Effector memory CD8-positive, alpha-beta T cell (primary cell): ENCODE data around the gene PRAF2.
A peak's percentile ranks its signal among the peaks of the same experiment; 100 is the strongest.

Experiments used
- ATAC-seq: fragments of 150-1000 bp; cut with Tn5 transposase; replicated peaks from 2 replicates; pipeline ENCODE4 v1.10.0; 2021; ENCODE audit warnings: mild to moderate bottlenecking, moderate library complexity
- DNase-seq, 3 experiments: peaks; one replicate each; pipeline ENCODE4 v3.0.0; 2021
- H3K27ac Mint-ChIP-seq, 2 donors: one replicate each; pipeline ENCODE4 v1.8.0; 2022; ENCODE audit warnings: mild to moderate bottlenecking in 2 of 2, mixed read lengths in 2 of 2, moderate library complexity in 2 of 2
- H3K27me3 Mint-ChIP-seq, 2 donors: one replicate each; pipeline ENCODE4 v1.8.0; 2022; ENCODE audit warnings: mixed read lengths in 2 of 2
- H3K36me3 Mint-ChIP-seq: one replicate; pipeline ENCODE4 v1.8.0; 2022; ENCODE audit warnings: mild to moderate bottlenecking, moderate library complexity, mixed read lengths; ENCODE audit not compliant: insufficient read depth
- H3K4me1 Mint-ChIP-seq, 2 donors: one replicate each; pipeline ENCODE4 v1.8.0; 2022; ENCODE audit warnings: low read depth in 2 of 2, mixed read lengths in 2 of 2
- H3K4me3 Mint-ChIP-seq, 2 donors: one replicate each; pipeline ENCODE4 v1.8.0; 2022; ENCODE audit warnings: mild to moderate bottlenecking in 2 of 2, mixed read lengths in 2 of 2, moderate library complexity in 2 of 2
- H3K9me3 Mint-ChIP-seq, 2 donors: one replicate each; pipeline ENCODE4 v1.8.0; 2022; ENCODE audit warnings: mixed read lengths in 2 of 2

Gene PRAF2

DNA sequence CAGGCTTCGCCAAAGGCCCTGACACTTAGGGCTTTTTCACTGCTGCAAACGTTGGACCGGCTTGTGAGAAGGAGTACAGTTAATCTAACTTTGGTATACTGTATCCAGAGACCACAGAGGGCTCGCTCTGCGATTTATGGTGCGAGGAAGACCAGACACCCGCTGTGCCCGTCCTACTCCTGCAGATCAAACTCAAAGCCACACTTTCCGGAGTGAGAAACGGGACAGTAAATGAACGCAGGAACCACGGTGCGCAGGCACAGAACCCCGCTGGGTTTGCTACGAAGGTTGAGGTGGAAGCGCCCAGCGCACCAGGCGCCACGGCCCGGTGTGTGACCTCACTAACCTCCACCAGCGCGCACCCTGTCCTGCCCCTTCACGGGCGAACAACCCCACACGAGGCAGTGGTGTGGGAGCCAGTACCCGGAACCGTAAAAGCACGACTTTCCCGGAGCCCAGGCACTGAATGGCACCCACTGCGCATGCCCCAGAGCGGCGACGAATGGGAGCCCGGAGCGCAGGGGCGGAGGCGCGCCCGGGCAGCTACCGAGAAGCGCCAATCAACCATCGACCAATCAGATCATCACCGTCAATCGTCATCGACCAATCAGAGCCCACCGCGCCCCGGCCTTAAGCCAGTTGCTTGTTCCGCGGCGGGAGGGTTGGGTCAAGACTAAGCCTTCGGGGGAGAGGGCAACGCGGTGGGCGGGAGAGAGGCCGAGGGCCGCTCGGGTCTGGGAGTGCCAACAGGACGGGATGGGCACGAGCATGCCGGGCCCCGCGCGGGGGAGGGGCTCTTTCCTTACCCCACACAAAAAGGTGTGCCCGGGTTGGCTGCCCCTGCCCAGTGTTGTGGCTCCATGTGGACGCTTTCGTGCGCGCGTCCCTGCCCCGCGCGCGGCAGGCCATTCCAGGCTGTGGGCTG lies 27.2 kb upstream of the PRAF2 start:
- peak; percentile 88 for ATAC-seq
- no peaks in the 10 kb centered on the region for H3K27me3 Mint-ChIP-seq
- DNase-seq, result peak; percentile 78 to 83 (median 83)
- H3K36me3 Mint-ChIP-seq, result peaks cover 29% of the 10 kb centered on the region
- no peaks in the 10 kb centered on the region for H3K9me3 Mint-ChIP-seq
- peak overlapping the region; percentile 84 to 87 for H3K27ac Mint-ChIP-seq
- H3K4me1 Mint-ChIP-seq, result peaks cover 0 to 7% of the 10 kb centered on the region in 2 donors
- peak overlapping the region; percentile 77 to 80 for H3K4me3 Mint-ChIP-seq

DNA sequence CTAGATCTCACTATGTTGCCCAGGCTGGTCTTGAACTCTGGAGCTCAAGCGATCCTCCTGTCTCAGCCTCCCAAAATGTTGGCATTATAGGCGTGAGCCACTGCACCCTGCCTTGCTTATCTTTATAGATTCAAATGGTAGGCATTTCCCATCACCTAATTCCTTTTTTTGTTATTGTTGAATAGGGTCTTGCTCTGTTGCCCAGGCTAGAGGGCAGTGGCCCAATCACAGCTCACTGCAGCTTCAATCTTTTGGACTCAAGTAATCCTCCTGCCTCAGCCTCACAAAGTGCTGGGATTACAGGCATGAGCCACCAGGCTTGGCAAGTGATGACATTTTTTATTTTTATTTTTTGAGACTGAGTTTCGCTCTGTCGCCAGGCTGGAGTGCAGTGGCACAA lies 22.6 kb upstream of the PRAF2 start:
- Mint-ChIP-seq H3K27ac (no peak overlapping the region), H3K36me3 (peaks cover 18% of the 10 kb centered on the region), H3K27me3 (no peaks in the 10 kb centered on the region), H3K9me3 (no peaks in the 10 kb centered on the region), H3K4me3 (no peak overlapping the region), H3K4me1 (peaks cover 0 to 5% of the 10 kb centered on the region in 2 donors)
- DNase-seq (no peak), ATAC-seq (no peak)

DNA sequence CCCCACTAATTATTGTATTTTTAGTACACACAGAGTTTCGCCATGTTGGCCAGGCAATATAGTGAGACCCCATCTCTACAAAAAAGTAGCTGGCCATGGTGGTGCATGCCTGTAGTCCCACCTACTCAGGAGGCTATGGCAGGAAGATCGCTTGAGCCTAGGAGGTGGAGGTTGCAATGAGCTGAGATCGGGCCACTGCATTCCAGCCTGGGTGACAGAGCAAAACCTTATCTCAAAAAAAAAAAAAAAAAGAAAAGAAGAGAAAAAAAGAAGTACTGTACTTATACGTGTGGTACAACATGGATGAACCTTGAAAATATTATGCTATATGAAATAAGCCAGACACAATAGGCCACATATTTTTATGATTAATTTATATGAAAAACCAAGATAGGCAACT lies 15.8 kb upstream of the PRAF2 start:
- no peak overlapping the region for H3K27ac Mint-ChIP-seq
- no peaks in the 10 kb centered on the region for H3K4me1 Mint-ChIP-seq
- H3K9me3 Mint-ChIP-seq, result no peaks in the 10 kb centered on the region
- no peaks in the 10 kb centered on the region for H3K27me3 Mint-ChIP-seq
- no peak overlapping the region for H3K4me3 Mint-ChIP-seq
- no peak for ATAC-seq
- H3K36me3 Mint-ChIP-seq, result no peaks in the 10 kb centered on the region
- DNase-seq, result no peak

DNA sequence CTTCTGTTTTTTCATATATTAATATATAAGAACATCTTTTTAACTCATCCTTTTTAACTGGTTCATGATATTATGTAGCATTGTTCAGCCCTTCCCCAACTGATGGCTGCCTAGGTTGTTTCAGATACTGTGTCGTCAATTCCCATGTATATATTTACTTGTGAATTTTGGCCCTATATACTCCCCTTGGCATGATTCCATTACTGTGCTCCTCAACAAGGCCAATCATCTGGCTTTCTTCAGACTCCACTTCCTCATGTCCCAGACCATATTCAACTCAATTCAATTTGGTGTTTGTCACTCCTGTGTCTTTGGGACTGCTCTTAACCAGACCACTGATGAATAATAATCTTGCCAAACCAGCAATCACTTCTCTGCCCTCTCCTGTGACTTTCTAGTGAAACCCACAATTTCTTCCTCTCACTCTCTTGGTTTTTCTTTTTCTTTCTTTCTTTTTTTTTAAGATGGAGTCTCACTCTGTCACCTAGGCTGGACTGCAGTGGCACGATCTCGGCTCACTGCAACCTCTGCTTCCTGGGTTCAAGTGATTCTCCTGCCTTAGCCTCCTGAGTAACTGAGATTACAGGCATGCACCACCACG lies 8.6 kb upstream of the PRAF2 start:
- Mint-ChIP-seq H3K9me3 (no peaks in the 10 kb centered on the region), H3K36me3 (peaks cover 19% of the 10 kb centered on the region), H3K27ac (no peak overlapping the region), H3K4me1 (peaks cover 10 to 13% of the 10 kb centered on the region in 2 donors), H3K4me3 (no peak overlapping the region), H3K27me3 (no peaks in the 10 kb centered on the region)
- ATAC-seq, result no peak
- DNase-seq, result no peak

DNA sequence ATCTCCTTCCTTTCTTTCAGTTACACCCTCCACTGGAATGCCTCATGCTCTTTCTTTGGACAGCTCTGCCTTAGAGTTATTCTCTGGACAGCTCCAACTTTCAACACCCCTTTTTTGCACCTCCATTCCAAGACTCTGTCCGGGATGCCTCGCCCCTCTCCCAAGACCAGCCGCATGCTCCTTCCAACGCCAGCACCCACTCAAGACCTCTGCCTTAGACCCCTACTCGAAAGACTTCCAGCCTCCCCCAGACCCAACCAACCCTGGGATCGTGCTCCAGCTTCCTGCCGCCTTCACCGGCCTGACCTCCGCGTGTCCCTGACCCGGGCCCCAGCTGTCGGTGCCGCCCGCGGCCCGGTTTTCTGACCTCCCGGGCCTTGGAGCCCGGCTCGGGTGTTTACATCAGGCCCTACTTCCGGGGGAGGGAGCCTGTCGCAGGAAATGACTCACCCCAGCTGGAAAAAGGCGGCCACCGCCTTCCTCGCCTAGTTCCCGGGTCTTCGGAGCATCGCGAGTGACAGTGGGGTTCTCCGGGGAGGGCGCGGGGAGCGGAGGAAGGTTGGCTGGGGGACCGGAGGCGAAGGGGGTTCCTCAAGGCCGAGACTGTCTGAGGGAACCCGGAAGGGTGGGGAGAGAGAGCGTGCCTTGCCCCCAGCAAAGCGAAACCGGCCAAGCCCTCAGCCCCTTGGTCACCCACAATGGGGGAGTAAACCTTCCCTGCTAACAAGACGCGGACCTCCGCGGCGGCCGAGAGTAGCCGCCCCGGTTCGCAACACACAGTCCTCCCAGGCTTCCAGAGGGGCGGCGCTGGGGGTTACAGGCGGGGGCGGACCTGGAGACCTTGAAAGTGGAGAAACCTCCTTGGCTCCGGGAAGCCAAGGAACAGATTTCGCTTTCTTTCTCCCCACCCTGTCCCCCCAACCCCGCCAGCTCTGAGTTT lies 6.0 kb upstream of the PRAF2 start, which contains the start of gene WDR45:
Gene WDR45 (minus strand): TSS at position 399 of the 940 bp plus-strand sequence. CDS start 1,792 bp downstream, outside the sequence.
- H3K27me3 Mint-ChIP-seq, result no peaks in the 10 kb centered on the region
- peaks cover 26% of the 10 kb centered on the region for H3K36me3 Mint-ChIP-seq
- peak; percentile 83 for ATAC-seq
- peak; percentile 51 to 64 (median 60) for DNase-seq
- peak within 1 kb of the TSS; percentile 87 to 90 for H3K4me3 Mint-ChIP-seq
- H3K4me1 Mint-ChIP-seq, result peaks cover 10 to 13% of the 10 kb centered on the region in 2 donors
- H3K27ac Mint-ChIP-seq, result peak within 1 kb of the TSS; percentile 97 to 98
- no peaks in the 10 kb centered on the region for H3K9me3 Mint-ChIP-seq

DNA sequence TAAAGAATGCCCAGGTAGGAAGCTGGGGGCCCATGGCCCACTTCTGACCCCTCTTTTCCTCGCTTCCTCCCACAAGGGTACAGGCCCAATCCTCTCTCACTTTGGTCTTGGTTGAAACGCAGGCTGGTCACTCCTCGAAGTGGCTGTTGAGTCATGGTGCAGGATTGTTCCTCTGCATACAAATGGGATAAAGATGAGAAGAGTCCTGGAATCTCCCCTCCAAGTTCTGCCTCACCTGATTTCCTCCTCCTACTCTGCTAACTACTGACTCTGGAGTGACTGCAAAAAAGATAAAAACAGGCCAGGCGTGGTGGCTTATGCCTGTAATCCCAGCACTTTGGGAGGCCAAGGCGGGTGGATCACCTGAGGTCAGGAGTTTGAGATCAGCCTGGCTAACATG lies 4.1 kb upstream of the PRAF2 start:
- H3K4me3 Mint-ChIP-seq, result no peak overlapping the region
- DNase-seq (no peak), ATAC-seq (no peak)
- peaks cover 20% of the 10 kb centered on the region in 2 donors for H3K4me1 Mint-ChIP-seq
- no peaks in the 10 kb centered on the region for H3K27me3 Mint-ChIP-seq
- H3K9me3 Mint-ChIP-seq, result no peaks in the 10 kb centered on the region
- H3K36me3 Mint-ChIP-seq, result peaks cover 35% of the 10 kb centered on the region
- peak overlapping the region in 1 of 2 donors; percentile 98 for H3K27ac Mint-ChIP-seq

DNA sequence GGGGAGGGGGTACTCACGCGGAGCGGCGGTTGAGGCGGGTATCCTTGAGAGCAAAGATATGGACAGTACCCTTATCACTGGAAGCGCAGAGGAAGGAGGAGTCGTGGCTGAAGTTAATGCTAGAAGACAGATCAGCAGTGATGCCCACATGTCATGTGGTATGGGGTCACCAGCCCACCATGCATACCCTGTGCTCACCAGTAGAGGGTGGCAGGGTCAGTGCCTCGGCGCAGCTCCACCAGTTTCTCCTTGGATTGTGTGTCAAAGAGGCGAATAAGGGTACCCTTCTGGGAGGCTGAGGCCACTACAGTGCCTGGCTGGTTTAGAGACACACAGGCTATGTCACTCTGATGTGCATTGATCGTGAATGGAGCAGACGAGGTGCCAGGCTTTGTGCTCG lies 1.5 kb upstream of the PRAF2 start:
- Mint-ChIP-seq H3K36me3 (peaks cover 35% of the 10 kb centered on the region), H3K4me3 (no peak overlapping the region), H3K27me3 (no peaks in the 10 kb centered on the region), H3K27ac (peak overlapping the region; percentile 12 to 31), H3K9me3 (no peaks in the 10 kb centered on the region), H3K4me1 (peaks cover 22 to 26% of the 10 kb centered on the region in 2 donors)
- ATAC-seq (no peak), DNase-seq (no peak)

DNA sequence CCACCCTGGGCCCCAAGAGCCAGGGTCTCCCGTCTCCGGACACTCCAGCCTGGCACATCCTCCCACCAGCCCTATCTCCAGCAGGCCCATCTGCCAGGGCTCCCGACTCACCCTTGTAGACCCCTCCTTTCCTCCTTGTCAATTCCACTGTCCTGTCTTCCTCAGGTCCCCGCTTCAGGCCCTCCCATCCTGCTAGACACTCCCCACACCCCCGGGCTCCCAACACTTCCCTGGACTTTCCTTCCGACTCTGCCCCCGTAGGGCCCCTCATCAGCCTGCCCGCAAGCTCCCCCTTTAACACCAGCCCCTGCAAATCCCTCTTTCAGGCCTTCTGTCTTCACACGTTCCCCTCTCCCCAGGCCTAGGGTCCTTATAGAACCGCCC lies 1.1 kb downstream of the PRAF2 start:
- DNase-seq (no peak), ATAC-seq (no peak)
- peaks cover 20% of the 10 kb centered on the region for H3K36me3 Mint-ChIP-seq
- peak overlapping the region; percentile 93 to 98 for H3K27ac Mint-ChIP-seq
- H3K27me3 Mint-ChIP-seq, result no peaks in the 10 kb centered on the region
- H3K9me3 Mint-ChIP-seq, result no peaks in the 10 kb centered on the region
- peak overlapping the region; percentile 85 to 89 for H3K4me3 Mint-ChIP-seq
- H3K4me1 Mint-ChIP-seq, result peaks cover 8 to 16% of the 10 kb centered on the region in 2 donors

DNA sequence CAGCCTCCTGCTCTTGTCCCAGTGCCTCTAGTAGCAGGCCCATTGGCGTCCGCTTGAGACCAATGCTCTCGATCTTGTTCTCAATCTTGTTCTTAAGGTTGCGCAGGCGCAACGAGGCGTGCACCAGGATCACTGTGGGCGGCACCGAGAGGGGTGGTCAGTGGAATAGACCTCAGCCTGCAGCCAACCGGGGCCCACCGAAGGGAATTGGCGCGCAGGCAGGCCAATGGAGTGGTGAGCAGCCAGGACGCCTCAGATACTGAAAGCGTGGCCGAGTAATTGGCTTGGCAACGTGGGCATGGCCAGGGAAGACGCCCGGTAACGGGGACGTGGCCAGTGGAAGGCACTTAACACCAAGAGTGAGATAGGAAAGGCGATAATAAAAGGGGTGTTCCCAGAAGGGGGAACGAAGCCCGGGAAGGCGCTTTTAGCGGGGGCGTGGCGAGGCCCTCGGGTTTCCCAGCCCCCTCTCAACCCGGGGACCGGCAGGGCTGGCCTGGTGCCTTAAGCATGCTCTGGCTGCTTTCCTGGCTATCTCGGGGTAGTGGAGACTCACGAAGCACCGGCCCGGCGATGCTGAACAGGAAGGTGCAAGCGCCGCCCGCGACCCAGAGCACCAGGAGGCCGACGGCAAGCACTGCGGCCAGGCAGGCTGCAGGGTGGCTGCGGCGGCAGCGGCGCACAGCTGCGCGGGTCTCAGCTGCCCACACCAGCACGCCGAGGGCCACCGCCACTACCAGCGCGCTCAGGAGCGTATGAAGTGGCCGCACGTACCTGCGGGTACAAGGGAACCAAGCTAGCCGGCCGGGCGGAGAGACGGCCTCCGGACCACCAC lies 1.7 kb downstream of the PRAF2 start:
- Mint-ChIP-seq H3K9me3 (no peaks in the 10 kb centered on the region), H3K27me3 (no peaks in the 10 kb centered on the region), H3K4me1 (peaks cover 8 to 16% of the 10 kb centered on the region in 2 donors), H3K4me3 (peak overlapping the region; percentile 85 to 89), H3K36me3 (peaks cover 21% of the 10 kb centered on the region), H3K27ac (peak overlapping the region; percentile 93 to 98)
- no peak for DNase-seq
- ATAC-seq, result no peak

DNA sequence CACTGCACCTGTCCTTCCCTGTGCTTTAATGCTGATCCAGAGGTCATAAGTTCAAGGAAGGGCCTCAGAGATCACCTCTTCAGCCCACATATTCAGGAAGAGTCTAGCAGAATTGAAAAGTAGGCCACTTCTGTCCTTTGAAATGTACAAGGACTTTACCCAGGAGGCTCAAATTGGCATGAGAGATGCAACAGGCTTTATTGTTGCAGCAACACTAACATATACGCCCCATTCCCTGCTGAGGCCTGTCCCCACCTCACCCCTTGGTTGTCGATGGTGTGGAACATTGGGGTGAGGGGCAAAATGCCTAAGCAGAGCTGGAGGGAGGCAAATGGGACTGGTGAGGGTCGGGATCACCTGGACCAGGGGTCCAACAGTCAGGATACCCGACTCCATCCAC lies 2.8 kb downstream of the PRAF2 start:
- Mint-ChIP-seq H3K27me3 (no peaks in the 10 kb centered on the region), H3K4me1 (peaks cover 8 to 16% of the 10 kb centered on the region in 2 donors), H3K9me3 (no peaks in the 10 kb centered on the region), H3K36me3 (peaks cover 15% of the 10 kb centered on the region), H3K4me3 (no peak overlapping the region), H3K27ac (peak overlapping the region in 1 of 2 donors; percentile 79)
- ATAC-seq, result no peak
- no peak for DNase-seq

DNA sequence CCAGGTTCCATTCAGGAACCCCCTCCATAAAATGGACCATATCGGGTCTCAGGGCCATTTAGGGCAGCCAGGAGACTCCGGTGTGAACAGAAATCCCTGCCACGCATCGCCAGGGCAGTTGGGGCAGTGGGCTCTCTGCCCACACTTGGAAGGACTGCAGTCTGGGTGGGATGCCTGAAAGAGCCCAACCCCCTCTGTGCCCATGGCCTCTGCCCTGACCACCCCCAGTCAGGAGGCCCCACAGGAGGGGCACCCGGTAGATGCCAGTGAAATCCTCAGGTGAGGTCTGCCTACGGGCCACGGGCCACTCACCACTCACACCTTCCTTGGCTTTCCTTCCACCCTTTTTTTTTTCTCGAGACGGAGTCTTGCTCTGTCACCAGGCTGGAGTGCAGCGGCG lies 4.8 kb downstream of the PRAF2 start:
- H3K36me3 Mint-ChIP-seq, result peaks cover 13% of the 10 kb centered on the region
- peaks cover 8 to 14% of the 10 kb centered on the region in 2 donors for H3K4me1 Mint-ChIP-seq
- DNase-seq (no peak), ATAC-seq (no peak)
- no peak overlapping the region for H3K27ac Mint-ChIP-seq
- H3K4me3 Mint-ChIP-seq, result no peak overlapping the region
- H3K9me3 Mint-ChIP-seq, result no peaks in the 10 kb centered on the region
- H3K27me3 Mint-ChIP-seq, result no peaks in the 10 kb centered on the region

DNA sequence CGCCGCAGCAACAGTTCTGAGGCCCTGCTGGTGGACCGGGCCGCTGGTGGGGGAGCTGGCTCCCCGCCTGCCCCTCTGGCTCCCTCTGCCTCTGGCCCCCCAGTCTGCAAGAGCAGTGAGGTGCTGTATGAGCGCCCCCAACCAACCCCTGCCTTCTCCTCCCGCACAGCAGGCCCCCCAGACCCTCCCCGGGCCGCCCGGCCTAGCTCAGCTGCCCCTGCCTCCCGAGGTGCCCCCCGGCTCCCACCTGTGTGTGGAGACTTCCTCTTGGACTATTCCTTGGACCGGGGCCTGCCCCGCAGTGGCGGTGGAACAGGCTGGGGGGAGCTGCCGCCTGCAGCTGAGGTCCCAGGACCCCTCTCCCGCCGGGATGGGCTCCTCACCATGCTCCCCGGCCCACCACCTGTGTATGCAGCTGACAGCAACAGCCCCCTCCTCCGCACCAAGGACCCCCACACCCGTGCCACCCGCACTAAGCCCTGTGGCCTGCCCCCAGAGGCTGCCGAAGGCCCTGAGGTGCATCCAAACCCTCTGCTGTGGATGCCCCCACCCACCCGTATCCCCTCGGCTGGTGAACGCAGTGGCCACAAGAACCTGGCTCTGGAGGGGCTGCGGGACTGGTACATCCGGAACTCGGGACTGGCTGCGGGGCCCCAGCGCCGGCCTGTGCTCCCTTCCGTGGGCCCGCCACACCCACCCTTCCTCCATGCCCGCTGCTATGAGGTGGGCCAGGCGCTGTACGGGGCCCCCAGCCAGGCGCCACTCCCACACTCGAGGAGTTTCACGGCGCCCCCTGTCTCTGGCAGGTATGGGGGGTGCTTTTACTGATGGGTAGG lies 6.3 kb downstream of the PRAF2 start:
- Mint-ChIP-seq H3K4me1 (peaks cover 0 to 3% of the 10 kb centered on the region in 2 donors), H3K27ac (no peak overlapping the region), H3K27me3 (no peaks in the 10 kb centered on the region), H3K4me3 (no peak overlapping the region), H3K9me3 (no peaks in the 10 kb centered on the region), H3K36me3 (peaks cover 6% of the 10 kb centered on the region)
- ATAC-seq (no peak), DNase-seq (no peak)
